Measurements from ENCODE around the gene CCNF.

Gene CCNF

DNA sequence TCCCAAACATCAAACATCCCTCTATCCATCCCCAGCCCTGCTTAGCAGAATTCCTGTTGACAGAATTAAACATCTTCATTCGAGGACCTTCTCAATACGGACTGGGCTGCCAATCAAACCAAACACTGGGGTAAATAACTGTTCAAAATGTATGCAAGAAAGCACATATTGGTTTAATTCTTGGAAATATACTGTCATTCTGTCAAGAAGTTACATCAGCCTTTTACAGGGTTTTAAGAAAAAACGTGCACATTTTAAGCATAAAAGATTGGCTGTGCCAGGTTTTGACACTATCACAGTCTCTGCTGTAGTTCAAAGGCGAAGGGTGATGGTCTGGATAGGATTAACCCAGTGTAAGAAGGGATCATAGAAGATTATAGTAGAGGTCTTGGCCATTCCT lies 25.1 kb upstream of the CCNF start:
- H3K27ac ChIP-seq (ENCODE audit: low read depth, low read length) = no peak overlapping the region
- H3K4me1 ChIP-seq (ENCODE audit: control insufficient read depth, insufficient read depth, low read length, unreplicated experiment) = no peaks in the 10 kb centered on the region
- no peak overlapping the region for H2AFZ ChIP-seq (ENCODE audit: low read length, unreplicated experiment)
- no peaks in the 10 kb centered on the region for H3K36me3 ChIP-seq (ENCODE audit: insufficient read depth, low read length)
- H3K27me3 ChIP-seq (ENCODE audit: insufficient read depth, low read length) = no peaks in the 10 kb centered on the region
- no peaks in the 10 kb centered on the region for H3K79me2 ChIP-seq (ENCODE audit: control insufficient read depth, insufficient read depth, low read length, unreplicated experiment)
- no peak overlapping the region for H3K4me3 ChIP-seq (ENCODE audit: low read depth, low read length)

DNA sequence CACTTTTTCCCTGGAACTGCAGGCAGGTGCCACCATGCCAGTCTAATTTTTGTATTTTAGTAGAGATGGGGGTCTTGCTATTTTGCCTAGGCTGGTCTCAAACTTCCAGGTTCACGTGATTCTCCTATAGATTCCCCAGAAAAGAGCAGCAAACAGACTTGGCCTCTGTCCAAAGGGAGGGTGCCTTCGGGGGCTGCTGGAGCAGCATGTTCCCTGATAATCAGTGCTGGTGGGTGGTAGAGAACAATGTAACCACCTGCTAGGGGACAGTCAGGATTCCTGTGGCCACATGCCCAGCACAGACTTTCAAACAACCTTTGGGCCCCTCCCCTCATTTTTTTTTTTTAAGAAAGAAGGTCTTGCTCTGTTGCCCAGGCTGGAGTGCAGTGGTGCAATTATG lies 14.2 kb upstream of the CCNF start:
- Histone ChIP-seq H3K4me1 (ENCODE audit: control insufficient read depth, insufficient read depth, low read length, unreplicated experiment) (peaks cover 10% of the 10 kb centered on the region), H3K27ac (ENCODE audit: low read depth, low read length) (no peak overlapping the region), H3K27me3 (ENCODE audit: insufficient read depth, low read length) (no peaks in the 10 kb centered on the region; the same call in 1 of the 2 replicates), H2AFZ (ENCODE audit: low read length, unreplicated experiment) (no peak overlapping the region), H3K79me2 (ENCODE audit: control insufficient read depth, insufficient read depth, low read length, unreplicated experiment) (no peaks in the 10 kb centered on the region), H3K36me3 (ENCODE audit: insufficient read depth, low read length) (no peaks in the 10 kb centered on the region), H3K4me3 (ENCODE audit: low read depth, low read length) (no peak overlapping the region)

DNA sequence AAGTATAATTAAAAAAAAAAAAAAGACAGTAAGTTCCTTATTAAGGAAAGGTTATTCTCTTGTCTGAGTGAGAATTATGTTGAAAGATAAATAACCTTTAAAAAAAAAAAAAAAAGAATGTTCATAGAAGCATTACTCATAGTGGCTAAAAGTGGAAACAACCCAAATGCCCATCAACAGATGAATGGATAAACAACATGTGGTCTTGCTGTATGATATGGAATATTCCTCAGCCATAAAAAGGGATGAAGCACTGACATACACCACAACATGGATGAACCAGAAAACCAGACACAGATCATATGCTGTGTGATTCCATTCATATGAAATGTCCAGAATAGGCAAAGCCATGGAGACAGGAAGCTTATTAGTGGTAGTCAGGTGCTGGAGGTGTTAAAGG lies 9.2 kb upstream of the CCNF start:
- H3K4me1 ChIP-seq (ENCODE audit: control insufficient read depth, insufficient read depth, low read length, unreplicated experiment) = peaks cover 13% of the 10 kb centered on the region
- no peaks in the 10 kb centered on the region for H3K36me3 ChIP-seq (ENCODE audit: insufficient read depth, low read length)
- no peaks in the 10 kb centered on the region for H3K27me3 ChIP-seq (ENCODE audit: insufficient read depth, low read length)
- H3K79me2 ChIP-seq (ENCODE audit: control insufficient read depth, insufficient read depth, low read length, unreplicated experiment) = no peaks in the 10 kb centered on the region
- H3K27ac ChIP-seq (ENCODE audit: low read depth, low read length) = no peak overlapping the region
- H3K4me3 ChIP-seq (ENCODE audit: low read depth, low read length) = no peak overlapping the region
- no peak overlapping the region for H2AFZ ChIP-seq (ENCODE audit: low read length, unreplicated experiment)

DNA sequence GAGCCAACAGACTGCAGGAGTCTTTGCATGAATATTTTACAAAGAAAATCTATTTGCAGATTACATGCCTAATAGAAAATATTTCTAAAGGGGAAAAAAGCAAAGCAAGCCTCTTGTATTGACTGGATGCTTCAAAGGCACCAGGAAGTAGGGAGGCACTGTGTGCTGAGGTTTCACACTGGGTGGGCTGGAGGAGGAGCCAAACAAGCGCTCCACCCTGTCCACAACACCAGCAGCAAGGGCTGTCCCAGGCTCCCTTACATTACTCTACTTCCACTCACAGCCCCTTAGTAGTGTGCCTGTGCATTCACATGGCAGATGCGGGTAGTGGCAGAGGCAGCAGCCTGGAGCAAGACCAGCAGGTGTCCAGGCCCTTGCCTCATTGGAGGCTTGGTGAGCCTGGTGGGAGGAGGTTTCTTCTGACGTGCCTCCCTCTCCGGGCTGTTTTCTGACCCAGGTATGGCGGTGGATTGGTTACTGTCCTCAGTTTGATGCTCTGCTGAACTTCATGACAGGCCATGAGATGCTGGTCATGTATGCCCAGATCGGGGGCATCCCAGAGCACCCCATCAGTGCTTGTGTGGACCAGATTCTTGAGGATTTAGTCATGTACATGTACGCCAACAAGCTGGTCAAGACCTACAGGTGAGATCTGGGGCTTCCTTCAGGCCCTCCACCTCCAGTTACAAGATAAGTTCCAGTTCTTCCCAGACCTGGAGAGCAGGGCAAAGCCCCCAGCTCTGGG lies 7.0 kb upstream of the CCNF start:
- peaks cover 3% of the 10 kb centered on the region for H3K4me1 ChIP-seq (ENCODE audit: control insufficient read depth, insufficient read depth, low read length, unreplicated experiment)
- no peaks in the 10 kb centered on the region for H3K36me3 ChIP-seq (ENCODE audit: insufficient read depth, low read length)
- H3K27ac ChIP-seq (ENCODE audit: low read depth, low read length) = no peak overlapping the region
- H2AFZ ChIP-seq (ENCODE audit: low read length, unreplicated experiment) = no peak overlapping the region
- no peaks in the 10 kb centered on the region for H3K27me3 ChIP-seq (ENCODE audit: insufficient read depth, low read length)
- H3K79me2 ChIP-seq (ENCODE audit: control insufficient read depth, insufficient read depth, low read length, unreplicated experiment) = no peaks in the 10 kb centered on the region
- no peak overlapping the region for H3K4me3 ChIP-seq (ENCODE audit: low read depth, low read length)

DNA sequence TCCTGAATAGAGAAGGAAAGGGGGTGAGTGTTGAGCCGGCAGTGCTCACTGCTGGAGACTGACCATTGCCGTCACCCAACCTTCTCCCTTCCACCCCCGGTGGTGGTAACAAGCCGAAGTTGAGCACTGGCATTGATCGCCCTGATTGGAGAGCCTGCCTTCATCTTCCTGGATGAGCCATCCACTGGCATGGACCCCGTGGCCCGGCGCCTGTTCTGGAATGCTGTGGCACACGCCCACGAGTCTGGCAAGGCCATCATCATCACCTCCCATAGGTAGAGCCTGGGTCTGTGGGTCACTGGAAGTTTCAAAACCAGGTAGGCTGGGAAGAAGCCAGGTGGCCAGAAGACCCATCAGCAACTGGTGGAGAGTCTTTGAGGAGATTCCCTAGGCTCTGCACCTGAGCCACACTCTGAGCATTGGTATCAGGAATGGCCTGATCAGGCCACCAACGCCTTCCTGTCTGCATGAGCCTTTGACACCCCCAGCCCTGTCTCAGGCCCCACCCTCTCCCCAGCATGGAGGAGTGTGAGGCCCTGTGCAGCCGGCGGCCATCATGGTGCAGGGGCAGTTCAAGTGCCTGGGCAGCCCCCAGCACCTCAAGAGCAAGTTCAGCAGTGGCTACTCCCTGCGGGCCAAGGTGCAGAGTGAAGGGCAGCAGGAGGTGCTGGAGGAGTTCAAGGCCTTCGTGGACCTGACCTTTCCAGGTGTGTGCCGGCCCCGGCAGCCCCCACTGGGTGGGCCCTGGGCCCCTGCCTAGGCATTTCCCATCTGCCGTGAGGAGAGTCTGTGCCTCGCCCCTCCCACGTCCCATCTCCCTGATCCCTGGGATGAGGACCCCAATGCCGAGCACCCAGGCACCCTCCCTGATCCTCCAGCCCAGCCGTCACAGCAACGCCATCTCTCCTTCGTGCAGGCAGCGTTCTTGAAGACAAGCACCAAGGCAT lies 4.9 kb upstream of the CCNF start:
- Histone ChIP-seq H3K36me3 (ENCODE audit: insufficient read depth, low read length) (no peaks in the 10 kb centered on the region), H3K27me3 (ENCODE audit: insufficient read depth, low read length) (no peaks in the 10 kb centered on the region), H3K27ac (ENCODE audit: low read depth, low read length) (no peak overlapping the region), H2AFZ (ENCODE audit: low read length, unreplicated experiment) (no peak overlapping the region), H3K4me1 (ENCODE audit: control insufficient read depth, insufficient read depth, low read length, unreplicated experiment) (peaks cover 3% of the 10 kb centered on the region), H3K4me3 (ENCODE audit: low read depth, low read length) (no peak overlapping the region), H3K79me2 (ENCODE audit: control insufficient read depth, insufficient read depth, low read length, unreplicated experiment) (no peaks in the 10 kb centered on the region)

DNA sequence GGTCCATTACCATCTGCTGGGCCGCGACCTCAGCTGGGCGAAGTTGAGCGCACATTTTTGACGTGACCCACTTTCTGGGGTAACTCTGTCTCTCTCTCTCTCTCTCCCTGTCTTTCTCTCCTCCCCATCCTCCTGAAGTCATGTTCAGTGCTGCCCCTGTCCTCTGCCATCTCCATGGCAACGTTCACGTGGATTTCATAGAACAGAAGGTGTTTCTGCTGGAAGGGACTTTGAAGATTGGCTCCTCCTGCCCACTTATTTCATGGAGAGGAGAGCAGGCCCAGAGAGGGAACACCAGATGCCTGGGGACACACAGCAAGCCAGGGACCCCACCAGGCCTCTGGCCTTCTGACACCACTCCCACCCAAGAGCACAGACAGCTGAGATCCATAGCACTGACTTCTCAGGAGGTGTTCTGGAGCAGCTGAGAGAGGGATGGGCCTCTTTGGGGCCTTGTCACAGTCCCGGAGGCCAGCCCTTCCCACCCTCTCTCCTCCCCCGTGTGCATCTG lies 4.2 kb upstream of the CCNF start:
- Histone ChIP-seq H2AFZ (ENCODE audit: low read length, unreplicated experiment) (no peak overlapping the region), H3K4me3 (ENCODE audit: low read depth, low read length) (no peak overlapping the region), H3K27me3 (ENCODE audit: insufficient read depth, low read length) (no peaks in the 10 kb centered on the region), H3K27ac (ENCODE audit: low read depth, low read length) (no peak overlapping the region), H3K79me2 (ENCODE audit: control insufficient read depth, insufficient read depth, low read length, unreplicated experiment) (peaks cover 6% of the 10 kb centered on the region), H3K4me1 (ENCODE audit: control insufficient read depth, insufficient read depth, low read length, unreplicated experiment) (peaks cover 3% of the 10 kb centered on the region), H3K36me3 (ENCODE audit: insufficient read depth, low read length) (no peaks in the 10 kb centered on the region)

DNA sequence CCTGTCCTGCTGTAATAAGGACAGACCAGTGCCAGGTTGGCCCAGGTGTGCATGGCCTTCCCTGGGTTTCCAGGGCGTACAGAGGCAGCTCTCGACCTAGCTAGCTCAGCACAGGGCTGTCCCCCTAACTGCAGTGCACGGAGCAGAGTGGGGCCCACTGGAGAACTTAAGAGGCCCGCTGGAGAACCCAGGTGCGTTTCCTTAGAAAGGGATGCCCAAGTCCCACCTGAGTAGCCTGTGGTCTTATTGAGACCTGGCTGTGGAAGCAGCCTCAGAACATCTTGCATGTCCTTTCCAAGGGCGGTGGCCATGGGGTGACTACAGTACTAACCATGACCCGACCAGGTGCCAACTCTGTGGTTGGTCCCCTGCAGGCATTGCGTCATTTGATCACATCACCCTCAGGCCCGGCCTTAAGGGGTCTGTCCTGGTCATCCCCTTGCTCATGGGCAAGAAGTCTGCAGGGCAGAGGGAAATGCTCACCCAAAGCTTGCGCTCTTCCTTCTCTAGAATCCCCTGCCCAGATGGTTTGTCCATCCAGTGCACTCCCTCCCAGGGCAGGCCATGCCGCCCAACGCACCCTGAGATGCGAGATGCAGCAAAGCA lies 3.3 kb upstream of the CCNF start:
- Histone ChIP-seq H2AFZ (ENCODE audit: low read length, unreplicated experiment) (no peak overlapping the region), H3K27ac (ENCODE audit: low read depth, low read length) (no peak overlapping the region), H3K4me1 (ENCODE audit: control insufficient read depth, insufficient read depth, low read length, unreplicated experiment) (peaks cover 9% of the 10 kb centered on the region), H3K36me3 (ENCODE audit: insufficient read depth, low read length) (no peaks in the 10 kb centered on the region), H3K27me3 (ENCODE audit: insufficient read depth, low read length) (no peaks in the 10 kb centered on the region), H3K79me2 (ENCODE audit: control insufficient read depth, insufficient read depth, low read length, unreplicated experiment) (peaks cover 14% of the 10 kb centered on the region), H3K4me3 (ENCODE audit: low read depth, low read length) (no peak overlapping the region)

DNA sequence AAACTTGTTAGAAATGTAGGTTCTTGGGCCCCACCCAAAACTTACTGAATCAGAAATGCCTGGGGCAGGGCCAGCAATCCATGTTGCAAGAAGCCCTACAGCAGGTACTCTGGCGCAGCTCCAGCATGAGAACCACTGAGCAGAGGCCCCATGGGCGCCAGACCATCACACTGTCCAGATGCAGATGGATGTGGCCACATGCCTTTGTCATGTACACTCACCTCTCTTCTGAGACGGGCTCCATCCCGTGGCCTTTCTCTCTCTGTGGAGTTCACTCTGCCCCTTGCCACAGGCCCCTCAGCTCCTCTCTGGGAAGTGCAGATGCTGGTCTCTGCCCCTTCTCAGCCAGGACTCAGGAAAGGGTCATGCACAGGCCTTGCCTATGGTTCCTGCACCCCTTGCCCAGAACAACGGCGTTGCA lies 2.3 kb upstream of the CCNF start:
- Histone ChIP-seq H2AFZ (ENCODE audit: low read length, unreplicated experiment) (no peak overlapping the region), H3K4me3 (ENCODE audit: low read depth, low read length) (no peak overlapping the region), H3K27me3 (ENCODE audit: insufficient read depth, low read length) (no peaks in the 10 kb centered on the region), H3K27ac (ENCODE audit: low read depth, low read length) (no peak overlapping the region), H3K79me2 (ENCODE audit: control insufficient read depth, insufficient read depth, low read length, unreplicated experiment) (peaks cover 19% of the 10 kb centered on the region), H3K4me1 (ENCODE audit: control insufficient read depth, insufficient read depth, low read length, unreplicated experiment) (peaks cover 13% of the 10 kb centered on the region), H3K36me3 (ENCODE audit: insufficient read depth, low read length) (no peaks in the 10 kb centered on the region)

DNA sequence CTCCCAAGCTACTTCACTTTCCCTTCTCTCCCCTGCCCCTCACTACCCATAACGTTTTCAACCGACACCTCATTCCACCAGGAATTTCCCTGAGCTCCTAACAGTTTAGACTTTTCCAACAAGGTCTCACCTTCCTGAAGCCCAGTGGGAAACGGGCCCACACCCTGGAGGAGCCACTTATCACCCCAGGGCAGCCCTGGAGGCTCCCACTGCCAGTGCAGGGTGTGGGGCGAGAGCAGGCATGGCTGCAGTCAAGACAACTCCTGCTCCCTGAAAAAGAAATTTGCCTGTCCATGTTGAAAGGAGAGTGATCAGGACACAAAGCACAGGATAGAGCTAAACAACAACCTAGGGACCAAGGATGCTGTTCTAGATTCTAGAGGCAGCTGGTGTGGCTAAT lies 1.7 kb upstream of the CCNF start:
- no peak overlapping the region for H3K27ac ChIP-seq (ENCODE audit: low read depth, low read length)
- H3K4me3 ChIP-seq (ENCODE audit: low read depth, low read length) = no peak overlapping the region; the same call in 1 of the 2 replicates
- H3K4me1 ChIP-seq (ENCODE audit: control insufficient read depth, insufficient read depth, low read length, unreplicated experiment) = peaks cover 13% of the 10 kb centered on the region
- H3K79me2 ChIP-seq (ENCODE audit: control insufficient read depth, insufficient read depth, low read length, unreplicated experiment) = peaks cover 24% of the 10 kb centered on the region
- peaks cover 5% of the 10 kb centered on the region; the same call in 1 of the 2 replicates for H3K36me3 ChIP-seq (ENCODE audit: insufficient read depth, low read length)
- H3K27me3 ChIP-seq (ENCODE audit: insufficient read depth, low read length) = no peaks in the 10 kb centered on the region
- H2AFZ ChIP-seq (ENCODE audit: low read length, unreplicated experiment) = no peak overlapping the region

DNA sequence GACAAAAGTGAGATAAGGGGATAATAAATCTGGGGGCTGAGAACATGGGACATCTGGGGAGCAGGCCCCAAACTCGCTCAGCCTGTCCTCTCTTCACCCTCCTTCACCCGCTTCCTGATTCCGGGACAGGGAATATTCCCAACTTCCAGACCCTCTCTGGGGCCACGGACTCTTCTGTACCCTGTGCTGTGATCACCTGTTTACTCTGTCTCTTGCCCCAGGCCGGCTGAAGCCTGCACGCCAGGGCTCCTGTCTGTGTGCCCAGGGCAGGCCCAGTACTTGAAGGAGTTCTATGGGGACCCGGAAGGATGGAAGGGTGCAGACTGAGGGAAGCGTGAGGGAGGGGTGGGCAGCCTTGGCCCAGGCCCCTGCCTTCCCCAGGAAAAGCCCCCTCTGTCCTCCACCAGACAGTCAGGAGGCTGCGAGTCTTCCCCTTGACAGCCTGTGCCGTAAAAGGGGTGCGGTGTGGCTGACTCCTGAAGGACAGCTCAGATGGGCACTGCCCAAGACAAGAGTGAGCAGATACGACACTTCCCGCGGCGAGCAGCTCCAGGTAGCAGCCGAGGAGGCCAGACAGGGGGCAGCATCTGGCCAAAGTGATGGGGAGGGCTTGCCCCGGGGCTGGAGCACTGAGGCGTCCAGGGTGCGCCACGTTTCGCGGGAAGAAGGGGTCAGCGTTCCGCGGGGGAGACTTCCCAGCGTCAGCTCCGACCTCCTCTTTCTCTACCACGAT lies 1.0 kb upstream of the CCNF start:
- Histone ChIP-seq H3K27me3 (ENCODE audit: insufficient read depth, low read length) (no peaks in the 10 kb centered on the region), H3K27ac (ENCODE audit: low read depth, low read length) (no peak overlapping the region), H2AFZ (ENCODE audit: low read length, unreplicated experiment) (peak overlapping the region; percentile 71), H3K36me3 (ENCODE audit: insufficient read depth, low read length) (peaks cover 6% of the 10 kb centered on the region; the same call in 1 of the 2 replicates), H3K4me3 (ENCODE audit: low read depth, low read length) (peak overlapping the region; percentile 87), H3K4me1 (ENCODE audit: control insufficient read depth, insufficient read depth, low read length, unreplicated experiment) (peaks cover 13% of the 10 kb centered on the region), H3K79me2 (ENCODE audit: control insufficient read depth, insufficient read depth, low read length, unreplicated experiment) (peaks cover 27% of the 10 kb centered on the region)

Data from ACC112 (cell line).